NCI-H2171 treated with DMSO at 0.1 percent for 48 hours (cell line): Measurements from ENCODE around the gene BABAM2.

Experiments
- DNase-seq: peaks from one replicate; lab custom pipeline; 2025; lab: John Stamatoyannopoulos, UW

BABAM2 gene

DNA sequence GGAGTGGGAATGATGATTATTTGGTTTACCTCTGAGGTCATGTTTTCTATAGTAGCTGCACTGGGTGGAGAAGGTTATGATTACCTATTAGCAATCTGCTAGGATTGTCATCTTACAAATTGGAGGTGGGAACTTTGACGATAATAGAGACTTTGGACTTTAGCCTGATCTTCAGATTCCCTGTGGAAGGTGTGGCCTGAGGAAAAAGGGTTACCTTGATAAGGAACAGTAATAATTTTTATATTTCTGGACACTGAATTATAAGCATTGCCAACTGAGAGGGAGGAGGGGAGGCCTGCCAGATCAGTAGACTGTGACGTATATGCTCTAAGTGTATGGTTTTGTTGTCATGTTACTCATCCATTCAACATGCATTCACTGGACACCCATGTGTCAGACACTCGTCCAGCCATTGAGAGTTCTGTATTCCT lies 318.7 kb downstream of the BABAM2 start:
- no peak for DNase-seq

DNA sequence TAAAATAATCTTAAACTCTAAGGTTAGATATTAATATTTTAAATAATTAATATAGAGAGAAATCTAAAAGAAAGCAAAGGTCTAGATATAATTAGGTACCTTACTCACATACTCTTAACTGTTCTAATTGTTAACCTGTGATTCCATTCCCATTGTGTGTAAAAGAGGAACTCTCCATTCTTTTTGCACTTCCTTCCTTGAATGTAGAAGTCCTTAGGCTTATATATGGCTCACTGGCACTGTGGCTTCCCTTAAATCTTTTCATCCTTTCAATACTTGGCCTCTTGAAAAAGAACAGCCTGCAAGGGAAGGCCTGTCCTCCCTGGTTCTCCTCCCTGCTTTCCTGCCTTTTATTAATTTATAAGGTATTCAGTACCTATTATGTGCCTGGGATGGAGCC lies 319.3 kb downstream of the BABAM2 start:
- no peak for DNase-seq

DNA sequence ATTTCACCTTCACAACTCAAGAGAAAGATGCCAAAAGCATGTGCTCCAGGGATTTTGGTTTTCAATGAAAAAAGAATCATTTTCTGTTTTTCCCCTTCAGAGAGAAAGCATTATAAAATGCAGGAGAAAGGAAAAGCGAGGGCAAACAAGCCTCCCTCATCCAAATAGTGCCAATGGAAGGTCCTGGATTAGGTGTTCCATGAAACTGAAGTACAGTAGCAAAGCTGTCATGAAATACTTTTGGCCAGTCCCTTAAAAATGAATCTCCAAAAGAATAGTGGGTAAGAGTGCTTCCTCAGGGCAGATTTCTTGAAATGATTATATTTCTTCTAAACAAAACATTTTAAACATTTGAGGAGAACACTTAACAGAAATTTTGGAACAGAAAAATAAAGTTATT lies 320.0 kb downstream of the BABAM2 start:
- no peak for DNase-seq

DNA sequence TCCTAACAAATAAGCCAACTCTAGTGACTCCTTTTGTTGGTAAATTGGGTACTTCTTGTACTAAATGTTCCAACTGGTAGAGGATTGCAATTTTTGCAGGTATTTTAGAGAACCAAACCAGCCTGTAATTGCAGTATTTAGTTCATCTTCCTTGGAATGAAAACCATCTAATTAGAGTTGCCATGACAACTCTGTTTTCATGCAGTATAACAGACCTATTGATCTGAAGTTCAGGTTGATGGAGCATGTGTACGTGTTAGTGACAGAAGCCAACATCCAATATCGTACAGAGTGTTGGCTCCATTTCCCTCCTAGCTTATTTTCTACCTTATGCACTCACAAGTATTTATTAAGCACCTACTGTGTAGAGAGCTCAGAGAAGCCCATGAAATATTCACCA lies 325.8 kb downstream of the BABAM2 start:
- DNase-seq, result peak; percentile 25

DNA sequence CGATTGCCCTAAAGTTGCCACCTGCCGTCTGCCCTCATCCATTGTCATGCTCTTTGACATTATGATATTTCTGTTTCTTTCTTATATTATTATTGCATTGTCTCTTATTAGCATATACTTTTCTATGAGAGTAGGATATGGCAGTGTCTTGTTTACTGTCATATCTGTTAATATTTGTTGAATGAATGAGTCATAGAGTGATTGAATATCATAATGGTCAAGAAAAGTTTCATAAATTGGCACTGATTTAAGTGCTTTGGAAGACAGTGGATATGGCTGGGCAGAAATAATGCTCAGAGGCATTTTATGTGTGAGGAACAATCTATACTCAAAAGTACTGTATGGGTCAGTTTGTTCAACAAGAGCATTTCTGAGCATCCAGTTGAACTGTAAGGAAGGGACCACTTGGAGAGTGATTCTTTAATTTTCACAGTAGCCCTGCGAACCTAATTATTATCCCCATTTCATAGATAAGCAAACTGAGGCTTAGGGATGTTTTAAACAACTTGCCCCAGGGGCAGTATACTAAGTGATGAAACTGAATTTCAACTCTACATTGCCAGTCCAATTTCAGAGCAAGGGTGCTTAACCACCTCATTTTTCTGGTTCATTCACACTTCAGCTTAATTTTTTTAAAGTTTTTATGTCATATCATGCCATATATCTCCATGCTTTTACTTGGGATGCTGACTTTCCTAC lies 326.7 kb downstream of the BABAM2 start:
- DNase-seq, result no peak

DNA sequence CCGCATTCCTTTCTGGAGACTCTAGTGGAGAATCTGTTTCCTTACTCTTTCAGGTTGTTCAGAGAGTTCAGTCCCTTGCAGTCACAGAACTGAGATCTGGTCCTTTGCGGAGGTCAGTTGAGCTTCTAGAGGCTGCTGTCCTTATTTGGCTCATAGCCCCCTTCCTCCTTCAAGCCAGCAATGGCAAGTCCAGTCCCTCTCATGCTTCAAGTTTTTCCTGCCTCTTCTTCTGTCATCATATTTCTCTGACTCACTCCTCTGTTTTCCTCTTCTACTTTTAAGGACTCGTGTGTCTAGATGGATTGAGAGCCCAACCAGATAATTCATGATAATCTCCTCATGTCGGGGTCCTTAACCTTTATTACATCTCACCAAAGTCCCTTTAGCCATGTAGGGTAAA lies 328.6 kb downstream of the BABAM2 start:
- DNase-seq, result no peak

DNA sequence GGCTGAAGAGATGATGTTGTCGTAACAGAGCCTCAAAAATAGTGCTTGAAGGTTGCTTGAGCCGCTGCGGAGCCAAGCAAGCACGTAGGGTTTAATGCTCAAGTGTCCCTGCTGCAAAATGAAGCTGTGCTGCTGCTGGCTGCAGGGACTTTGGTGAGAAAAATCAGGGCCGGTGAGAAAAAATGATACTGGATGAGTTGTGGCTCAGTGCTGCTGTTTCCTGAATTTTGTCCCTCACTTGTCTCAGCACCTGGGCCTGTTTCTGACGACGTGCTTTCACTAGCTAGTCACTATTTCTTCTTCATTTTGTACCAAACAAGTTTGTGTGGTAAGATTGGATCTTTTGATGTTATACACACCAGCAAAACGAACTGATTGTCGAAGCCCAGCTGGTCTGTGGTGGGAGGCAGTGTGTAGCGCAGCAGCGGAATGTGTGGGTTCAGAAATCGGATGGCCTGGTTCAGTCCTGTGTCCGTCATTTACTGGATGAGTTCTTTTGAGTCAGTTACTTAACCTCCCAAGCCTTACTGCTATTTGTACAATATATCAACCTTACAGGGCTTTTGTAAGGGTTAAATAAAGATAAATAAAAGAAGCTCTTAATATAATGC lies 329.3 kb downstream of the BABAM2 start:
- DNase-seq, result no peak

DNA sequence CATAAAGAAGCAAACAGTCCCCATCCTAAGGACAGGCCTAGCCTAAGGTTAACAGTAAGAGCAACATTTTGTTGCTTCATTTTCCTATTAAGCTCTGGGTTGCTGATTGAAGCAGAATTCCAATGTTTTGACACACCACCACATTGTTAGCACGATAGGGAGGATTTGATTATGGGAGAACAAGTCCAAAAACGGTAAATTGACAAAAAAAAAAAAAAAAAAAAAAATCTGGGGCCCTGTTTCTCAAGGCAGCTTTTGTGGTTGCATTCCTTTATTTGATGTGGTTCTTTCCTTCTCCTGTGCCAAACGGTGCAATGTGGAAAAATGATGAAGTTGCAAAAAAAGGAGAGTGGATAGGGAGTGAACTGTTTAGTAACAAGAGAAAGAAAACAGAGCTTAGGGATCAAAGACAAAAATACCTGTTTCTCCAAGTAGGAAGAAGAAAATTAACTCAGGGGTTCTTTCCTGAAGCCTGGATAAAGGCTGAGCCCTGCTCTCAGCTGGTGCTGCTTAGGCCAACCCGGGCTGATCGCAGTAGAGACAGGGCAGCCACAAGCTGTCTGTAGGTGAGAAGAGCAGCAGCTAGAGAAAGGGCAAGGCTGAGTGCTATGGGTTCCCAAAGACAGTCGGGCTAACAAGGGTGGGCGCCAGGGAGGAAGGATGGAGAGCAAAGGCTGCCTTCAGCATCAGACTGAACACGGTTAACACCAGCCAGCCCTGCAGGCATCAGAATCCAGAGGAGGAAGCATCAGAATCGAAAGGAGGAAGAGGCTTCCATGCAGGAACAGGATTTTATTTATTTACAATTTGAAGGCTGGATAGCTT lies 334.3 kb downstream of the BABAM2 start:
- DNase-seq, result no peak

DNA sequence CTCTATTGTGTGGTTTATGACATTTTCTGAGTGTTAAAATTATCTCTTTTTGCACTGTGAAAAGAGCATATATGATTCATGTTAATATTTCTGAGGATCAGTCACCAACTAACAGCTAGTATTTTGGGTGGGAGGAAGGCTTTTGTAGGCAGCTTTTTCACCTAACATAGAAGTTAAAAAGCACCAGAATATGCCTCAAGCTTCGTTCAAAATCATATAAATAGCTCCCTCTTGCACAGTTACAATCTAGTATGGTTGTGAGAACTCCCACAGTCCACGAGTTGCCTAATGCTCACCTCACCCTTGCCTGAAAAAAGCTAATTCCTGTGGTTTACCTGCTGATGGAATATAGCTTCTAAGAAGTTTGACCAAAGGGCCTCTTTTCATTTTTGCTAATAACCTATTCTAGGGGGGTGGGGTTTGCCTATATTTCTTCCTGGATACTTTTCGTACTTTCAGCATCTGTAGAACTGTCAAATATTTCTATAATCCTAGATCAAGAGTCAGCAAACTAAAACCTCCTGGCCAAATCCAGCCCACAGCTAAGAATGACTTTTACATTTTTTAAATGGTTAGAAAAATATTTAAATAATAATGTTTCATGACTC lies 335.0 kb downstream of the BABAM2 start:
- no peak for DNase-seq

DNA sequence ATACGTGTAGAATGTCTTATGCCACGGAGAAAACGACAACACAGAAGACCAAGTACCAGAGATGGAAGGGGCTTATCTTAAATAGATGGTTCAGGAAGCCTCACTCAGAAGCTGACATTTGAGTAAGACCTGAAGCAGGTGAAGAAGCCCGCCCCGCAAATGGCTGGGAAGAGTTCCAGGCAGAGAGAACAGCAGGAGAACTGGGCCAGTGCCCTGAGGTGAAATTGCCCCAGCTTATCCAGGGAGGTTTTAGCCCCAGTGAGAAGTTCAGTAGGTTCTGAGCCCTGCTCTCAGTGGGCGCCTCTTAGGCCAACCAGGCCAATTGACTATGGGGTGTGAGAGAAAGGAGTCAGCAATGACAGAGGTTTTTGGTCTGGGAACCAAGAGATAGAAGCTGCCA lies 336.0 kb downstream of the BABAM2 start:
- no peak for DNase-seq

DNA sequence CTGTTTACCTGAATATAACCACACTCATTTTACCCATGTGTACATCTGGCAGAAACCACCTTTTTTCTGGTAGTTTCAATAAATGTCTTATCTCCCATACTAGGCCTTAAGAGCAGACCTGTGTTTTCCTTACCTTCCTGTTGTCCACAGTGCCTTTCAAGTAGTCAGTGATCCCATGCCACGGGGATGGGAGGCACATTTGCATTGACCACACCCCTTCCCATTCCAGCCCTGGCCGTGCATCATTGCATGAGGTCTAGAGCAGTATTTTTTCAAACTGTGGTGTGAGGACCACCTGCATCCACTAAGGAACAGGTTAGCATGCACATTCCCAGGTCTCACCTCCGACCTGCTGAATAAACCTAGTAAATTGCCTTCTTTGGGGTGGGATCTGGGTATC lies 337.0 kb downstream of the BABAM2 start:
- no peak for DNase-seq

DNA sequence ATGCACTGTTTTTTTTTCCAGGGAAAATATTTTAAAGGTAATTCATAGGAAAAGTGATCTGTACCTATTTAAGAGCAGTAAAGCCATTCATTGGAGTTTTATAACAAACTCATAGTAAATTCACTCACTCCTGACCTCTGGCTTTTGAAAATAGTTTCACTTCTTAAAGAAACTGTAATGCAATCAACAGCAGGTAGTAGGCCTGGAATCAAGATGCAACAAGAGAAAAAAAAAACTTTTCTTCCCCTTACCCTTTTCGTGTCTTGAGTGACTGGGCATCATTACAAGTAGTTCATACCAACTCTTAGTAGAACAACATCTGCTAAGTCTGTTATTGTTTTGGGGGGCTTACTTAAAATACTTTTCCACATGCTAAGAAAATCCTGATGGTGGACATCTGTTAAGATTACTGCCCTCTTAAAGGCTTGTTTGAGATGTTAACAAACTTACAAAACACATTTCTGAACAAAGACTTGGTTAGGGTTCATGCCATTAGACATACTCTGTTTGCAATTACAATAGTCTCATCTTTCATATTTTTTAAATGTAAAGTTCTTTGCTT lies 338.0 kb downstream of the BABAM2 start:
- DNase-seq, result no peak

DNA sequence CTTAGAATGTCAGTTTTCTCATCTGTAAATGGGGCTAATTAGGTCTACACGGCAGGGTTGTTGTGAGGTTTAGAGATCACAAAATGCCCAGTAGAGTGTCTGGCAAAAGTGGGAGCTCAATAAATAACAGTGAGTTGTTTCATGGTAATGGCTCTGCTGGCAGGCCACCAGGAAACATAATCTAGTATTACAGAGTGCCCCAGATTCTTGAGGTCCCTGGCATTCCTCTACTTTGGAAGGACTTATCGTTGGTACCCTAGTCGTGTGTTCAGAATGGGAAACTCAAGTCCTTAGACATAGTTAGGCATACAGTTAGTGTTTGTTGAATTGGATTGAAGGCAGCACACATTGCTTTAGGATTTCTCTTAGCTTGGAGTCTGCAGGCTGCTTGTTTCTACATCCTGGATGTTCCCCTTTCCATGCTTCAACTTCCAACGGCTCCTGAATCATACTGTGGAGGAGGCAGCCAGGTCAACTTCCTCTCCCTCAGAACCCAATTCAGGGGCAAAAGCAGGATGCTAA lies 340.6 kb downstream of the BABAM2 start:
- DNase-seq, result no peak

DNA sequence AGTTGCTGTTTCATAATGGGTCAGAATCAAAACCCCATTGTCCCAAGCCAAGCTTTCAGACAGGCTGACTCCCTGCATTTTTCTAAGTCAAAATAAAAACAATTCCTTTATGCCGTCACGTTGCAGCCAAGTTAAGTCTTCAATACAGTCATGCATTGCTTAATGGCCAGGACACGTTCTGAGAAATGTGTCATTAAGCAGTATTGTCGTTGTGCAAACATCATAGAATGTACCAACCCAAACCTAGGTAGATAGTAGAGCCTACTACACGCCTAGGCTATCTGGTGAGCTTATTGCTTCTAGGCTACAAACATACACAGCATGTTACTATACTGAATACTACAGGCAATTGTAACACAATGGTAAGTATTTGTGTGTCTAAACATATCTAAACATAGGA lies 341.8 kb downstream of the BABAM2 start:
- no peak for DNase-seq

DNA sequence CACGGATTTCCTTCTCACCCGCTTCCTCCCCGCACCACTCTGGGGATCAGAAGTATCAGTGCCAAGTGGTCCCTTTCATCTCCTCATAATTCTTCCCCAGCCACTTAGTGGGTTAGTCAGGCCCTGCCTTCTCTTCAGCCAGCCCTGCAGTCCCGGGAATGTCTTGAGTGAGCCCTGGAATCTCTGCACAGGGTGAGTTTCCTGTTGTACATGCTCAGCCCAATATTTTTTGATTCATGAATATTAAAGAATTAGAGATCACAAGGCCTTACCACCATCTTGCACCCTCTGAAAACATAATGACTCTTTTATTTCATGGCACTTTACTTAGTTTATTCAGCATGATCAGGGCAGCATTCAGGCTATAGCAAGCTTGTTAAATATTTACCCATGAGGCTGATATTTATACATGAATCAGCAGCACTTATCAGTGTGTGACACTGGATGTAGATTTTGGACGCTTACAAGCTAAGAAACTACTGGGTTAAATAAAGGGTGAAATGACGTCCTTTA lies 342.7 kb downstream of the BABAM2 start:
- DNase-seq, result no peak

DNA sequence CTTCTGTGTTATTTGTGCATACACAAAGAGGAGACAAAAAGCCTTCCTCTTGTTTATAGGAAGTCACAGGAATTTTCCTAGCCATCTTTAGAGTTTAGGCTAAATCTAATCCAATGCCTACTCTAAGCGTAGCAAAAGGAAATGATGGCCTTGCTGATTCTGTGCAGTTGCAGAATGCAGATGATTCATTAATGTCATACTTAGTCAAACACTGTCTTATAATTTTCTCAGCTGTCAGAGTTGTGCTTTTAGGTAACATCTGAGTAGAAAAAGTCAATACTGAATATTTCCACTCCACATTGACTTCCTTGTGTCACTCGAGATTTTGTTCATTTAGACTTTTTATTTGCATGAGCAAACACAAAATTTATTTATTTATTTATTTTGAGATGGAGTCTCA lies 344.3 kb downstream of the BABAM2 start:
- DNase-seq, result no peak

DNA sequence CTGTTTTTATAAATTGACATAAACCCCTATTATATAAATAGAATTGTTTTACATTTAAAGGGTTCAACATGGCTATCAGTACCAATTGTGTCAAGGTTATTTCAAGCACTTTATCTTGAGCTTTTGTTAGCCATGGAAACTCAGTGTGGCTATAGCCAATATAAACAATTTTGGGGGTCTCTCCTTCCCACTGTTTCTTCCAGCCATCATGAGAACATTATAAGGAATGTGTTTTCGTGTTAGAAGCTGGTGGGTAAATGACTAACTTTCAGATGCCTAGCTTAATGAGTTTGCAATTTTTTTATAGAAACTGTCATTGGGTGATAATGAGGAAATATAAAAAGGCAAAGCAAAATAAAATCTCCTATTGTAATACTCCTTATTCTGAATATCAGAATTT lies 348.7 kb downstream of the BABAM2 start:
- no peak for DNase-seq

DNA sequence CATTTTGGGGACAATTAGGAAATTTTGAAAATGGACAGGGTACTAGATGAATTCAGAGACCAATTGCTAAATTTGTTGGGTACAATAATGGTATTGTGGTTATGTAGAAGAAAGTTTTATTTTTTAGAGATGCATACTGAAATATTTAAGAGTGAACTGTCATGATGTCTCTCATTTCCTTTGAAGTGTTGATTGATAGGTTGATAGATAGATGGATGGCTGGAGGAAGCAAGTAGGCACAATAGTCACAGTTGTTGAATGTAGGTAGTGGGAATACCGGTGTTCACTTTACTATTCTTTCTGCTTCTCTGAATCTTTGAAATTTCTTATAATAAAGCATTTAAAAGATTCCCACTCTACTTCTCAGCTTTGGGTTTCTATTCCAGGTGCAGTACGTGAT lies 350.4 kb downstream of the BABAM2 start:
- no peak for DNase-seq

DNA sequence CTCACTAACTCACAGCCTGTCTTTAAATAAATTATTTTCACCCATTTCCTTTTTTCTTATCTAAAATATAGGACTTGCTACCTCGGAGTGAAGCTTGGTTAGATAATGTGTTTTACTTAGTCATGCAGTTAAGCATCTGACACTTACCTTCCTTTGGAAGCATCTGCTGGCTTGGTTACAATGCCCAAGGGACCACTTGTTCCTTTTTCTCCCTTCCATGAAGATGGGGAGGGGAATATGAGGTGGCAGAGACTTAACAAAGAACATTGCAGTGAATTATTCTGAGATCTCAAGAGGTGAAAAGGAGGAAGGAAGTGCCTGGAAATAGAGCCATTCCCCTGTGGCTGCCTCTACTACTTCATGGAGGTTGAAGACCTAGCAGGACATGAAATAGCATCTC lies 356.8 kb downstream of the BABAM2 start:
- DNase-seq, result peak; percentile 93

DNA sequence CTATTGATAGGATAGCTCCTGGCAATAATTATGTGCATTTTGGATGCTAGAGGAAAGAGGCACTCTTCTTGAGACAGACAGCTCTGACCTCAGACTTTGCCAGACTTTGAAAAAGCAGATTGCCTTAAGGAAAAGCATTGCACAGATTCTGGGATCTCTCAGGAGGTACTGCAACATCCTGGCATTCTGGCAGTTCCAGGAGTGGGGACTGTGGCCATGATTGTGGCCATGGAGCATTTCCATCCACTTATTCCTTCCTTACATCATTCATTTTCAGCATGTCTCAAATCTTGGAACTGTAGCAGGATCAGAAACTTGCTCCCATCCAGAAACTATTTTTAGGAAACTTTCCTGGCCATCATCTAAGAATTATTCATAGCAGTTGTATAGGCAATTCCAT lies 357.2 kb downstream of the BABAM2 start:
- no peak for DNase-seq

DNA sequence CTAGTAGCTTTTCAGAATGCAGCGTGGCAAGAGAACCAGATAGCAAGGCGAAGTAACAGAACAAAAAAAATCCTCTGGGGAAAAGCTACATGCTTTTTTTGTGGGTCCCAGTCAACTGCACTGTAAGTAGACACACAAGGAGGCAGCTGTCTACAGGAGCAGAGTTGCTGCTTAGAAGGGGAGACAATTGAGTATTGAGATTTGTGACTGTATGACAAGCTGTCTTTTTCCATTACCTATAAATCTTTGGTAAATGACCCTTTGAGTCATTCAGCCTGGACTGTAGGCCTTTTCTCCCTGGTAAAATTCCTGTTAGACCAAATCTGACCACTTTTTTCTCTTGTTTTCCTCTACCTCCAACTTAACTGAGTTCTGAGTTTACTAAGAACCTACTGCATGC lies 358.0 kb downstream of the BABAM2 start:
- DNase-seq, result peak; percentile 29

DNA sequence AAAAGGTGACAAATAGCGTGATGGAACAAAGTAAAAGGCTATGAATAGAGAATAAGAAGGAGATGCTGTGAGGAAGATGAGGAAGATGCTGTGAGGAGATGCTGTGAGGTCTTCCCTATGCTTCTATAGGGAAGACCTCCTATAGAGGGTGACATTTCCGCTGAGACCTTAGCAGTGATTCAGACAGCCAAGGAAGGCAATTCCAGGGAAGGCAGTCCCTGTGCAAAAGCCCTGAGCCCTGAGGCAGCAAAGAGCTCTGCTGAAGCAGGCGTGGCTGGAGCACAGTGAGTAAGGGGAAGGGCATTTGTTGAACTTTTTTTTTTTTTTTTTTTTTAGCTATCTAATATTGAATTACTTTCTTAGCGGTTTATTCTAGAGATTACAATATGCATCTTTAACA lies 359.5 kb downstream of the BABAM2 start:
- no peak for DNase-seq
